IMR-90 (cell line): ENCODE data around the gene SERPINE2. TPM values are rescaled to one million over a fixed set of nuclear protein-coding genes. Genes with fewer than 3 reads are reported as not detected.

Experiments
- ATAC-seq: fragments of 200-7000 bp; cut with Tn5 transposase; 2 replicates; pipeline ENCODE4 v1.9.1; 2020; ENCODE audit warnings: low read depth, mild to moderate bottlenecking, moderate library complexity
- BruUV-seq: library from RNA; stranded (reverse); fragments of 400-500 nt; replicated peaks from 2 replicates; lab custom pipeline; 2021; lab: Mats Ljungman, UMichigan
- CTCF ChIA-PET: fragments of 300-600 bp; formaldehyde crosslinking; extraction: SDS; loops from one replicate; lab custom pipeline; 2021; ENCODE audit warnings: antibody characterized with exemption; lab: Yijun Ruan, JAX
- POLR2A ChIA-PET: fragments of 300-600 bp; sonication (Branson Sonifier 250); formaldehyde crosslinking; loops from one replicate; lab custom pipeline; 2022; ENCODE audit warnings: antibody characterized with exemption; ENCODE audit not compliant: unreplicated experiment; lab: Charles Lee
- DNase-seq: peaks from one replicate; pipeline ENCODE4 v3.0.0; 2013
- H2AFZ ChIP-seq: replicated peaks from 2 replicates; pipeline ENCODE3; 2013; ENCODE audit warnings: low read length, mild to moderate bottlenecking; ENCODE audit not compliant: poor library complexity
- H2AK5ac ChIP-seq: 2 replicates; pipeline ENCODE4 v1.6.1; 2013; ENCODE audit warnings: low read depth, low read length, inconsistent platforms
- H2AK9ac ChIP-seq: replicated peaks from 2 replicates; pipeline ENCODE3; 2013; ENCODE audit warnings: mild to moderate bottlenecking, low read depth, low read length, moderate library complexity; ENCODE audit not compliant: poor library complexity
- H2BK120ac ChIP-seq: 2 replicates; pipeline ENCODE4 v1.6.1; 2013; ENCODE audit warnings: low read depth, low read length, inconsistent platforms
- H2BK15ac ChIP-seq: 3 replicates; pipeline ENCODE4 v1.6.1; 2013; ENCODE audit warnings: low read depth, low read length, inconsistent platforms
- H2BK20ac ChIP-seq: 2 replicates; pipeline ENCODE4 v1.6.1; 2013; ENCODE audit warnings: low read depth, mild to moderate bottlenecking, inconsistent platforms, low read length, moderate library complexity
- H2BK5ac ChIP-seq: 2 replicates; pipeline ENCODE4 v1.6.1; 2013; ENCODE audit warnings: mild to moderate bottlenecking, low read depth, low read length, inconsistent platforms; ENCODE audit not compliant: poor library complexity, severe bottlenecking
- H3K14ac ChIP-seq: replicated peaks from 2 replicates; pipeline ENCODE4 v1.6.1; 2013; ENCODE audit warnings: low read depth, low read length, inconsistent platforms
- H3K18ac ChIP-seq: 2 replicates; pipeline ENCODE4 v1.6.1; 2013; ENCODE audit warnings: low read depth, low read length, control low read depth
- H3K23ac ChIP-seq: 2 replicates; pipeline ENCODE4 v1.6.1; 2013; ENCODE audit warnings: low read depth, low read length, inconsistent platforms
- H3K27ac ChIP-seq: 2 replicates; pipeline ENCODE4 v1.5.1; 2013; ENCODE audit warnings: mild to moderate bottlenecking, control low read depth, low read length; ENCODE audit not compliant: insufficient read depth
- H3K27me3 ChIP-seq: 2 replicates; pipeline ENCODE4 v1.6.1; 2013; ENCODE audit warnings: low read length; ENCODE audit not compliant: control insufficient read depth, insufficient read depth
- H3K36me3 ChIP-seq: 2 replicates; pipeline ENCODE4 v1.6.1; 2013; ENCODE audit warnings: low read length, mixed read lengths; ENCODE audit not compliant: control insufficient read depth, insufficient read depth
- H3K4ac ChIP-seq: 2 replicates; pipeline ENCODE4 v1.6.1; 2013; ENCODE audit warnings: low read depth, low read length, inconsistent platforms
- H3K4me1 ChIP-seq: 2 replicates; pipeline ENCODE4 v1.6.1; 2013; ENCODE audit warnings: low read length, mixed read lengths; ENCODE audit not compliant: control insufficient read depth, insufficient read depth
- H3K4me2 ChIP-seq: 2 replicates; pipeline ENCODE4 v1.6.1; 2013; ENCODE audit warnings: low read depth, mild to moderate bottlenecking, control low read depth, low read length, moderate library complexity
- H3K4me3 ChIP-seq: 2 replicates; pipeline ENCODE4 v1.5.1; 2013; ENCODE audit warnings: low read depth, mild to moderate bottlenecking, control low read depth, low read length, moderate library complexity; ENCODE audit not compliant: insufficient read depth
- H3K56ac ChIP-seq: 2 replicates; pipeline ENCODE4 v1.6.1; 2013; ENCODE audit warnings: low read length, inconsistent platforms; ENCODE audit not compliant: insufficient read depth; ENCODE audit errors: extremely low read depth
- H3K79me1 ChIP-seq, 2 experiments: 2 replicates each; pipeline ENCODE4 v1.6.1; 2013; ENCODE audit warnings: low read length in 2 of 2, inconsistent platforms in 1 of 2, low read depth in 1 of 2
- H3K9ac ChIP-seq: 2 replicates; pipeline ENCODE4 v1.6.1; 2013; ENCODE audit warnings: low read depth, low read length, control low read depth
- H3K9me1 ChIP-seq: 2 replicates; pipeline ENCODE4 v1.6.1; 2013; ENCODE audit warnings: low read length, inconsistent platforms; ENCODE audit not compliant: insufficient read depth
- H3K9me3 ChIP-seq: 2 replicates; pipeline ENCODE4 v1.6.1; 2013; ENCODE audit warnings: low read length; ENCODE audit not compliant: control insufficient read depth, insufficient read depth
- H4K20me1 ChIP-seq: 2 replicates; pipeline ENCODE4 v1.6.1; 2013; ENCODE audit warnings: low read length, inconsistent platforms; ENCODE audit not compliant: insufficient read depth
- H4K5ac ChIP-seq: 2 replicates; pipeline ENCODE4 v1.6.1; 2013; ENCODE audit warnings: mild to moderate bottlenecking, low read depth, low read length, control low read depth
- H4K8ac ChIP-seq, 2 experiments: 2 replicates each; pipeline ENCODE4 v1.6.1; 2013; ENCODE audit warnings: low read depth in 2 of 2, low read length in 2 of 2, control low read depth in 1 of 2, inconsistent platforms in 1 of 2
- H4K91ac ChIP-seq: 2 replicates; pipeline ENCODE4 v1.6.1; 2013; ENCODE audit warnings: low read depth, low read length, inconsistent platforms; ENCODE audit not compliant: insufficient read depth
- MXI1 ChIP-seq: IDR thresholded peaks from 2 replicates; pipeline ENCODE4 v1.6.1; 2012; ENCODE audit warnings: low read depth, mild to moderate bottlenecking, low read length, moderate library complexity, borderline replicate concordance
- RCOR1 ChIP-seq: IDR thresholded peaks from 2 replicates; pipeline ENCODE4 v1.6.1; 2012; ENCODE audit warnings: mild to moderate bottlenecking, low read length, improper control_type of control experiment; ENCODE audit not compliant: insufficient replicate concordance
- USF2 ChIP-seq: fragments of 150-350 bp; IDR thresholded peaks from 2 replicates; pipeline ENCODE4 v1.6.1; 2017; ENCODE audit warnings: mild to moderate bottlenecking, antibody characterized with exemption, low read length, low read depth
- WGBS, 2 experiments: methylation state at CpG; one replicate each; pipeline versions ENCODE4 v1.1.5 to v1.1.7; 2013; ENCODE audit warnings: missing lambda C conversion rate in 2 of 2; ENCODE audit not compliant: insufficient read length in 1 of 2; ENCODE audit errors: extremely low coverage in 2 of 2; 5-methylcytosine and 5-hydroxymethylcytosine counted together
- dilution Hi-C: fragments of 300-500 bp; cut with HindIII; formaldehyde crosslinking; loops from one replicate; pipeline ENCODE4 v1.14.3; 2018; ENCODE audit warnings: low sequenced_read_pairs; ENCODE audit not compliant: unreplicated experiment
- in situ Hi-C: fragments of 300-500 bp; cut with MboI; formaldehyde crosslinking; loops from 3 replicates; pipeline ENCODE4 v1.14.3; 2019; ENCODE audit warnings: low sequenced_read_pairs, inconsistent platforms, mixed read lengths
- intact Hi-C: fragments of 100-400 bp; cut with micrococcal nuclease; formaldehyde crosslinking; loops from 2 replicates; pipeline ENCODE4 v1.10.0; 2022
- polyA plus RNA-seq, 3 experiments: library from polyadenylated mRNA; depleted of rRNA; stranded (reverse); fragments of >200 nt; gene quantifications; 2 replicates each; pipeline ENCODE4 v1.2.3, GENCODE V29; 2012; ENCODE audit warnings: low replicate concordance in 1 of 3
- total RNA-seq: library from RNA; depleted of rRNA; stranded (reverse); fragments of >200 nt; gene quantifications from 2 replicates; pipeline ENCODE4 v1.2.3, GENCODE V29; 2012

Gene SERPINE2
- total and polyA plus RNA-seq, 2 of the 4 experiments (the other 2 are of a cell fraction) = 24.0 to 62.7 TPM

GRCh38 chr2:224032283-224032682, 6.8 kb downstream of the SERPINE2 start (continued):
- TF ChIP-seq RCOR1 = no peak

- no peak for ATAC-seq
- dilution Hi-C loops = no loop called here
These were observed 7.6 kb downstream of the SERPINE2 start for GRCh38 chr2:224031358-224031970.

More at GRCh38 chr2:224031358-224031970, 7.6 kb downstream of the SERPINE2 start:
- H3K36me3 ChIP-seq = 0 out of 2 replicates have a peak, but pooled peaks cover 3% of the 10 kb centered on the region
- H3K14ac ChIP-seq = no peak overlapping the region
- no peak overlapping the region for H3K18ac ChIP-seq
- no peak overlapping the region for H4K91ac ChIP-seq
- H3K4me3 ChIP-seq = no peak overlapping the region
- 0 out of 2 replicates have a peak, but pooled peaks cover 3% of the 10 kb centered on the region for H4K20me1 ChIP-seq
- no peak overlapping the region for H3K9ac ChIP-seq
- intact Hi-C loops = no loop called here
- POLR2A ChIA-PET = no interaction called here
- no peak overlapping the region for H2AK5ac ChIP-seq
- H2BK20ac ChIP-seq = no peak overlapping the region
- peaks cover 11% of the 10 kb centered on the region; the same call in 1 of the 2 replicates for H3K9me1 ChIP-seq
- H3K9me3 ChIP-seq = no peaks in the 10 kb centered on the region
- in situ Hi-C loops = no loop called here
- BruUV-seq = no TSS peak
- H3K4me1 ChIP-seq = no peaks in the 10 kb centered on the region
- no peak overlapping the region for H2BK5ac ChIP-seq
- H2BK15ac ChIP-seq = no peak overlapping the region
- H2AFZ ChIP-seq = peak overlapping the region; percentile 17
- H3K23ac ChIP-seq = no peak overlapping the region
- H3K4ac ChIP-seq = no peak overlapping the region
- peak; percentile 39; the same call in 1 of the 2 replicates for TF ChIP-seq USF2
- TF ChIP-seq MXI1 = no peak
- no peak overlapping the region for H3K4me2 ChIP-seq
- no CpG with 5 or more reads among the region's 13 CpGs for WGBS, 2 experiments
- no peak overlapping the region for H2AK9ac ChIP-seq
- CTCF ChIA-PET = no interaction called here
- H3K79me1 ChIP-seq = peaks cover 25 to 41% of the 10 kb centered on the region in 2 experiments
- H3K56ac ChIP-seq = no peak overlapping the region
- DNase-seq = no peak
- H2BK120ac ChIP-seq = no peak overlapping the region; the same call in 1 of the 2 replicates
- H4K5ac ChIP-seq = no peak overlapping the region
- no peaks in the 10 kb centered on the region for H3K27me3 ChIP-seq
- no peak overlapping the region for H4K8ac ChIP-seq
- no peak overlapping the region for H3K27ac ChIP-seq
